NT2/D1 (cell line): ENCODE results near the gene FARS2.

Experiments
- SUZ12 ChIP-seq: IDR thresholded peaks from 2 replicates; pipeline ENCODE4 v1.6.1; 2011; ENCODE audit not compliant: insufficient read length, insufficient read depth; ENCODE audit errors: extremely low read depth
- YY1 ChIP-seq: IDR thresholded peaks from 2 replicates; pipeline ENCODE4 v1.6.1; 2011; ENCODE audit not compliant: insufficient read length, insufficient read depth
- ZNF274 ChIP-seq: IDR thresholded peaks from 2 replicates; pipeline ENCODE4 v1.6.1; 2011; ENCODE audit warnings: mild to moderate bottlenecking, low read depth, low read length

GRCh38 chr6:5395719-5396118 lies 134.4 kb downstream of the FARS2 start:
- TF ChIP-seq YY1: no peak
- no peak for TF ChIP-seq ZNF274
- no peak for TF ChIP-seq SUZ12
